Stimulated activated CD4-positive, alpha-beta T cell treated with anti-CD3 and anti-CD28 coated beads, Interleukin-15, amount 100 ng/mL, for 1 hour (primary cell): Measurements from ENCODE around the gene FAF1.

ENCODE experiments used
- DNase-seq, 2 donors: peaks; one replicate each; pipeline ENCODE4 v3.0.0-alpha.2; 2020; ENCODE audit warnings: low read depth in 1 of 2, low spot score in 1 of 2

FAF1 gene

GRCh38 chr1:50704126-50704525, 255.9 kb downstream of the FAF1 start:
- DNase-seq, result no peak

- DNase-seq, result no peak
These were observed 256.8 kb downstream of the FAF1 start for GRCh38 chr1:50703240-50703639.

GRCh38 chr1:50702395-50702794, 257.7 kb downstream of the FAF1 start:
- DNase-seq, result no peak

GRCh38 chr1:50701706-50702317, 258.3 kb downstream of the FAF1 start:
- no peak for DNase-seq

- no peak for DNase-seq
These were observed 259.4 kb downstream of the FAF1 start for GRCh38 chr1:50700621-50701020.

- no peak for DNase-seq
These were observed 259.9 kb downstream of the FAF1 start for GRCh38 chr1:50700214-50700613.

- no peak for DNase-seq
These were observed 260.3 kb downstream of the FAF1 start for GRCh38 chr1:50699795-50700194.

- DNase-seq, result no peak
These were observed 262.3 kb downstream of the FAF1 start for GRCh38 chr1:50697440-50698421.

GRCh38 chr1:50693829-50694228, 266.2 kb downstream of the FAF1 start:
- DNase-seq, result no peak

GRCh38 chr1:50684185-50684584, 275.9 kb downstream of the FAF1 start:
- no peak for DNase-seq

- DNase-seq, result no peak
These were observed 278.1 kb downstream of the FAF1 start for GRCh38 chr1:50681931-50682330.

- no peak for DNase-seq
These were observed 292.2 kb downstream of the FAF1 start for GRCh38 chr1:50667710-50668356.

- DNase-seq, result no peak
These were observed 292.8 kb downstream of the FAF1 start for GRCh38 chr1:50667272-50667671.

GRCh38 chr1:50666849-50667248, 293.2 kb downstream of the FAF1 start:
- DNase-seq, result no peak

GRCh38 chr1:50665413-50665812, 294.7 kb downstream of the FAF1 start:
- no peak for DNase-seq

GRCh38 chr1:50661626-50662025, 298.4 kb downstream of the FAF1 start:
- no peak for DNase-seq

GRCh38 chr1:50659107-50659662, 300.9 kb downstream of the FAF1 start:
- DNase-seq, result no peak

GRCh38 chr1:50658459-50659076, 301.5 kb downstream of the FAF1 start:
- no peak for DNase-seq

- DNase-seq, result no peak
These were observed 303.1 kb downstream of the FAF1 start for GRCh38 chr1:50656931-50657330.

- no peak for DNase-seq
These were observed 308.4 kb downstream of the FAF1 start for GRCh38 chr1:50651476-50652263.
